Measurements from ENCODE around the gene MCM3AP. TPM values are rescaled to one million over a fixed set of nuclear protein-coding genes. Genes with fewer than 3 reads are reported as not detected.
A peak's percentile ranks its signal among the peaks of the same experiment; 100 is the strongest.

Gene MCM3AP
- total RNA-seq = 56.9 TPM
- long read RNA-seq, full-length matches to known transcripts = 3 of 31 reads
- long read RNA-seq, partial matches to known transcripts = 15 of 31 reads
- long read RNA-seq, other reads (novel, unspliced or antisense) = 13 of 31 reads

- intact Hi-C loops (cut with DNase I) = loop anchor here (5.0 to 10.0 kb wide), 3 partner anchors 37 to 310 kb away; partner anchors contain the start of genes C21orf58, LSS and PCNT
- no peak for DNase-seq (ENCODE audit: missing footprints)
- ATAC-seq = no peak
These were observed at the start of gene MCM3AP for GRCh38 chr21:46285206-46285661. TSS of gene MCM3AP (minus strand) at chr21:46285611. CDS start at chr21:46285286, 325 bp downstream.

- ATAC-seq (no peak), DNase-seq (ENCODE audit: missing footprints) (no peak)
- intact Hi-C loops (cut with DNase I) = no loop called here
These were observed 49.1 kb upstream of the MCM3AP start for GRCh38 chr21:46334351-46335140.

- ATAC-seq (no peak), DNase-seq (ENCODE audit: missing footprints) (no peak)
- intact Hi-C loops (cut with DNase I) = loop anchor here (10.0 kb wide), 1 partner anchor 125 kb away; the partner anchor contains the start of gene DIP2A
These were observed 44.4 kb upstream of the MCM3AP start for GRCh38 chr21:46329796-46330195.

- no peak for ATAC-seq
- intact Hi-C loops (cut with DNase I) = loop anchor here (10.0 kb wide), 1 partner anchor 127 kb away; the partner anchor contains the start of gene DIP2A
- DNase-seq (ENCODE audit: missing footprints) = peak; percentile 51
These were observed 42.7 kb upstream of the MCM3AP start for GRCh38 chr21:46328151-46328550.

GRCh38 chr21:46327711-46328110, 42.3 kb upstream of the MCM3AP start:
- intact Hi-C loops (cut with DNase I) = loop anchor here (10.0 kb wide), 1 partner anchor 127 kb away; the partner anchor contains the start of gene DIP2A
- DNase-seq (ENCODE audit: missing footprints) = peak; percentile 63
- ATAC-seq = no peak

GRCh38 chr21:46326110-46326703, 40.8 kb upstream of the MCM3AP start:
- ATAC-seq = no peak
- intact Hi-C loops (cut with DNase I) = loop anchor here (10.0 kb wide), 1 partner anchor 129 kb away; the partner anchor contains the start of gene DIP2A
- peak; percentile 23 for DNase-seq (ENCODE audit: missing footprints)

GRCh38 chr21:46325073-46325912, 39.9 kb upstream of the MCM3AP start:
- ATAC-seq (peak; percentile 18), DNase-seq (ENCODE audit: missing footprints) (peak; percentile 80)
- intact Hi-C loops (cut with DNase I) = loop anchor here (10.0 kb wide), 1 partner anchor 130 kb away; the partner anchor contains the start of gene DIP2A

GRCh38 chr21:46324390-46325072, 39.1 kb upstream of the MCM3AP start:
- intact Hi-C loops (cut with DNase I) = loop anchor here (5.0 to 10.0 kb wide), 4 partner anchors 37 to 137 kb away; partner anchors contain the start of genes DIP2A, MCM3AP and YBEY
- DNase-seq (ENCODE audit: missing footprints) = peak; percentile 94
- peak; percentile 91 for ATAC-seq

GRCh38 chr21:46323710-46324389, 38.4 kb upstream of the MCM3AP start, which contains the start of the genes C21orf58 and PCNT:
TSS of gene C21orf58 (minus strand) at chr21:46323870. CDS start at chr21:46322738, 1,132 bp downstream.
TSS of gene PCNT (plus strand) at chr21:46324156. CDS start at chr21:46324229, 73 bp downstream.
- DNase-seq (ENCODE audit: missing footprints) (peak; percentile 99), ATAC-seq (peak; percentile 96)
- intact Hi-C loops (cut with DNase I) = loop anchor here (5.0 to 10.0 kb wide), 4 partner anchors 37 to 137 kb away; partner anchors contain the start of genes DIP2A, MCM3AP and YBEY

GRCh38 chr21:46323227-46323709, 37.9 kb upstream of the MCM3AP start:
- ATAC-seq = no peak
- DNase-seq (ENCODE audit: missing footprints) = no peak
- intact Hi-C loops (cut with DNase I) = loop anchor here (5.0 to 10.0 kb wide), 4 partner anchors 36 to 136 kb away; partner anchors contain the start of genes DIP2A, MCM3AP and YBEY

GRCh38 chr21:46322351-46323226, 37.2 kb upstream of the MCM3AP start:
- no peak for ATAC-seq
- peak; percentile 58 for DNase-seq (ENCODE audit: missing footprints)
- intact Hi-C loops (cut with DNase I) = loop anchor here (5.0 to 10.0 kb wide), 4 partner anchors 35 to 135 kb away; partner anchors contain the start of genes DIP2A, MCM3AP and YBEY

- intact Hi-C loops (cut with DNase I) = loop anchor here (5.0 to 10.0 kb wide), 4 partner anchors 33 to 134 kb away; partner anchors contain the start of genes DIP2A, MCM3AP and YBEY
- DNase-seq (ENCODE audit: missing footprints) (peak; percentile 21), ATAC-seq (no peak)
These were observed 35.0 kb upstream of the MCM3AP start for GRCh38 chr21:46320331-46320801.

- DNase-seq (ENCODE audit: missing footprints) (no peak), ATAC-seq (no peak)
- intact Hi-C loops (cut with DNase I) = no loop called here
These were observed 33.8 kb upstream of the MCM3AP start for GRCh38 chr21:46319186-46319585.

- intact Hi-C loops (cut with DNase I) = no loop called here
- DNase-seq (ENCODE audit: missing footprints) (no peak), ATAC-seq (no peak)
These were observed 33.0 kb upstream of the MCM3AP start for GRCh38 chr21:46318464-46318845.

GRCh38 chr21:46317710-46318463, 32.5 kb upstream of the MCM3AP start:
- ATAC-seq (peak; percentile 86), DNase-seq (ENCODE audit: missing footprints) (no peak)
- intact Hi-C loops (cut with DNase I) = no loop called here

All from Right ventricle myocardium inferior (tissue), 1 donor.